HG02642 (cell line): ENCODE measurements around the gene ZSWIM7.
"Not testable (repeated sequence)": the region's sequence is repeated elsewhere in the genome, so short reads cannot be mapped to it uniquely, and the experiment has no call there.

ENCODE experiments used
- ATAC-seq: cut with Tn5 transposase; IDR thresholded peaks from one replicate; pipeline ENCODE4 v1.9.1; 2021; ENCODE audit warnings: mild to moderate bottlenecking; ENCODE audit not compliant: unreplicated experiment, poor library complexity

Gene ZSWIM7

DNA sequence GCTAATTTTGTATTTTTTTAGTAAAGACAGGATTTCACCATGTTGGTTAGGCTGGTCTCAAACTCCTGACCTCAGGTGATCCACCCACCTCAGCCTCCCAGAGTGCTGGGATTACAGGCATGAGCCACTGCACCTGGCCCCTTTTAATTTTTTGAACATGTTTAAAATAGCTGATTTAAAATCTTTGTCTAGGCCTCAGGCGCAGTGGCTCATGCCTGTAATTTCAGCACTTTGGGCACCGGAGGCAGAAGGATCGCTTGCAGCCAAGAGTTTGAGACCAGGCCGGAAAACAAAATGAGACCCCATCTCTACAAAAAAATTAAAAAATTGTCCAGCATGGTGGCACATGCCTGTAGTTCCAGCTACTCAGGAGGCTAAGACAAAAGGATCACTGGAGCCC is 63.0 kb downstream of the ZSWIM7 start:
- ATAC-seq, result not testable (repeated sequence)

DNA sequence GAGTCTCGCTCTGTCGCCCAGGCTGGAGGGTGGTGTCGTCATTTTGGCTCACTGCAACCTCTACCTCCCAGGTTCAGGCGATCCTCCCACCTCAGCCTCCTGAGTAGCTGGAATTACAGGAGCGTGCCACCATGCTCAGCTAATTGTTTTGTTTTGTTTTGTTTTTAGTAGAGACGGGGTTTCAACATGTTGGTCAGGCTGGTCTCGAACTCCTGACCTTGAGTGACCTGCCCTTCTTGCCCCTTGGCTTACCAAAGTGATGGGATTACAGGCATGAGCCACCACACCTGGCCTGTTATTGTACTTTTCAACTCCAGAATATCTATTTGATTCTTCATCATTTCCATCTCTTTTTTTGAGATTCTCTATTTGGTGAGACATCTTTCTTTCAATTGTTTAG is 63.6 kb downstream of the ZSWIM7 start:
- no peak for ATAC-seq

DNA sequence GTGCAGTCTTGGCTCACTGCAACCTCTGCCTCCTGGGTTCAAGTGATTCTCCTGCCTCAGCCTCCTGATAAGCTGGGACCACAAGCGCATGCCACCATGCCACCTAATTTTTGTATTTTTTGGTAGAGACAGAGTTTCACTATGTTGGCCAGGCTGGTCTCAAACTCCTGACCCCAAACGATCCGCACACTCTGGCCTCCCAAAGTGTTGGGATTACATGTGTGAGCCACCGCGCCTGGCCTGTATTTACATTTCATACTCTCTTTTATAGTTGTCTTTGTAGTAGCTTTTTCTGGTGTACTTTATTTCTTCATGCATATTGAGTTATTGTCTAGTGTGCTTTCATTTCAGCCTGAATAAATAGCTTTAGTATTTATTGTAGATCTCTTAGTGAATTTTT is 64.6 kb downstream of the ZSWIM7 start:
- no peak for ATAC-seq

DNA sequence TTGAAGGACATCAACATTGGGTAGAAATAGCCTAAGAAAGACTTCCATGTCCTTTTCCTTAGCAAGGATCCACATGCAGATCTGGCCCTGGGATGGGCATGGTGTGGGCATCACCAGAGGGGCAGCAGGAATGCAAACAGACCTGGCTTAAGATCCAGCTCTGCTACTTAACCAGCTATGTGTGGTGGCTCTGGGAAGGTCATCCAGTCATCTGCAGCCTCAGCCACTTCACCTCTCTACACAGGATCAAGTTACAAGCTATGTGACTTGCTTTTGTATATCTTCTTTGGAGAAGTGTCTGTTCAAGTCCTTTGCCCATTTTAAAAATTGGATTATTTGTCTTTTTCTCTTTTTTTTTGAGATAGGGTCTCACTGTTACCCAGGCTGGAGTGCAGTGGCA is 68.1 kb downstream of the ZSWIM7 start:
- ATAC-seq, result no peak

DNA sequence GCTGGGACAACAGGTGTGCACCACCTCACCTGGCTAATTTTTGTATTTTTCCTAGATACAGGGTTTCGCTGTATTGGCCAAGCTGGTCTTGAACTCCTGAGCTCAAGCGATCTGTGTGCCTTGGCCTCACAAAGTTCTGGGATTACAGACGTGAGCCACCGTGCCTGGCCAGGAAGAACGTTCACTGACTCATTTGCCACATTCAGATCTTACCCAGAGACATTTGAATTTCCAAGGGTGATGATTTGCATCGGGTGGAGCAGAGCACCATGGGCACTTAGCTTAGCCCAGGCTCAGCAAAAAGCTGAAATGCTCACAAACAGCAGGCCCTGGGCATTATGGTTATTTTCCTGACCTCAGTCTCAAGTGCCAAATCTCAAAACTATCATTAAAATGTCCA is 69.1 kb downstream of the ZSWIM7 start:
- ATAC-seq, result no peak

DNA sequence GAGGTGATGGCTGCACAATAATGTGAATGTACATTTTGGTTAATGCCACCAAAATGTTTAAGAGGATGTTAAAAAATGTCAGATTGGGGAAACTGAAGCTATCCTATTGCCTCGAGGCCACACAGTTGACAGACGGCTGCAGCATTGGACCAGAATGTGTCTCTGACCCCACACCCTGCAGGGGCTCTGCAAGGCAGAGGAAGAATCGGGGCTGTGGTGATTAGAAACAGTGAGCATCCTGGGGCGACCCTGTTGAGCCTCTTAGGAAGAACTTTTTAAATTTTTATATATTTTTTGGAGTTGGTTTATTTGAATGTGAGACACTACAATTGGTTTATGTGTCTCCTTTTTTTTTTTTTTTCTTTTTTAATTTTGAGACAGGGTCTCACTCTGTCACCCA is 69.6 kb downstream of the ZSWIM7 start:
- no peak for ATAC-seq

DNA sequence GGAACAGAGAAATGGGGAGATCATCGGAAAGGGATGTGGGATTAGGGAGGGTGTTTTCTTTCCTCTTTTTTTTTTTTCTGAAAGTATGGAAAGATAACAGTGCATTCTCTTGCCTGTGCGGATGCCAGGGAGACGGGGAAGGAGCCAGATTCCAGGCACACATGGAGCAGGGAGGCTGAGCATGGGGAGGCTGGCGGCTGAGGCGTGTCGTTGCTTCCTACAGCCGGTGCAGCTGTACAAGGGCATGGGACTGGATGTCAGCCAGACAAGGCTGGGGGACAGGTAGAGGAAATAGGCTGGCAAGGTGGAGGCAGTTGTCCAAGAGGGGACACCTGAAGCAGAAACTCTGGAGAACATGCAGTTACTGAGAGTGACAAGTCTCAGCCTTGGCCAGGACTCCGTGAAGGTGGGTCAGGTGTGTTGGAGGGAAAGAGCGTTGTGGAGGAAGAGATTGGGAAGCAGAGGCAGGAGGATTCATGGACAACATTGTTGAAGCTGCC is 71.2 kb downstream of the ZSWIM7 start:
- no peak for ATAC-seq
